Breast epithelium (tissue), 4 donors: Measurements from ENCODE around the gene CYP3A4. TPM values are rescaled to one million over a fixed set of nuclear protein-coding genes. Genes with fewer than 3 reads are reported as not detected.
"Not testable (repeated sequence)": the region's sequence is repeated elsewhere in the genome, so short reads cannot be mapped to it uniquely, and the experiment has no call there.

ENCODE experiments used
- DNase-seq, 2 donors: peaks; one replicate each; pipeline ENCODE4 v3.0.0-alpha.2; 2019; ENCODE audit warnings: low spot score in 2 of 2
- H3K27ac ChIP-seq, 2 donors: fragments of 200-600 bp; sonication (generic) in 1 of 2; one replicate each; pipeline ENCODE4 v1.5.1; 2016 to 2019; ENCODE audit warnings: mild to moderate bottlenecking in 1 of 2
- H3K27me3 ChIP-seq, 2 donors: fragments of 200-600 bp; sonication (generic) in 1 of 2; one replicate each; pipeline versions ENCODE4 v1.5.1 to v1.6.0; 2017 to 2019; ENCODE audit warnings: control low read depth in 1 of 2, mild to moderate bottlenecking in 1 of 2
- H3K36me3 ChIP-seq: fragments of 200-600 bp; one replicate; pipeline ENCODE4 v1.5.1; 2019
- H3K4me1 ChIP-seq, 2 donors: fragments of 200-600 bp; sonication (generic); one replicate each; pipeline ENCODE4 v1.5.1; 2016 to 2019; ENCODE audit warnings: control low read depth in 1 of 2
- H3K4me3 ChIP-seq, 3 donors: fragments of 200-600 bp; sonication (generic); 1 replicate in 2 of 3; 2 replicates in 1 of 3; pipeline ENCODE4 v1.5.1; 2016 to 2019; ENCODE audit warnings: mild to moderate bottlenecking in 3 of 3, moderate library complexity in 2 of 3
- H3K9me3 ChIP-seq, 2 donors: fragments of 200-600 bp; sonication (generic) in 1 of 2; one replicate each; pipeline ENCODE4 v1.5.1; 2016 to 2019; ENCODE audit warnings: control low read depth in 1 of 2
- CTCF ChIP-seq, 3 donors: fragments of 450-650 bp; IDR thresholded peaks; one replicate each; pipeline ENCODE4 v1.5.1; 2016 to 2017; ENCODE audit warnings: antibody characterized with exemption in 3 of 3, mild to moderate bottlenecking in 3 of 3, moderate library complexity in 3 of 3
- POLR2A ChIP-seq: fragments of 450-650 bp; IDR thresholded peaks from one replicate; pipeline ENCODE4 v1.6.1; 2016; ENCODE audit warnings: antibody characterized with exemption, mild to moderate bottlenecking, moderate library complexity
- POLR2AphosphoS5 ChIP-seq, 3 donors: sonication (generic); formaldehyde crosslinking; IDR thresholded peaks; one replicate each; pipeline ENCODE4 v1.6.1; 2017; ENCODE audit warnings: antibody characterized with exemption in 3 of 3
- intact Hi-C: fragments of 100-400 bp; cut with DNase I; formaldehyde crosslinking; loops from one replicate; pipeline ENCODE4 v1.15.1; 2023; ENCODE audit warnings: low total_unique reads
- total RNA-seq, 3 donors: library from RNA; depleted of rRNA; stranded (reverse); fragments of >200 nt; gene quantifications; one replicate each; pipeline ENCODE4 v1.1.0, GENCODE V29; 2016

Gene CYP3A4
- total RNA-seq, 3 donors from 2014 or later = 0.33 to 0.64 (median 0.59) TPM

- Histone ChIP-seq H3K27me3 (no peaks in the 10 kb centered on the region), H3K9me3 (peaks cover 0 to 4% of the 10 kb centered on the region in 2 donors), H3K36me3 (no peaks in the 10 kb centered on the region), H3K4me1 (no peaks in the 10 kb centered on the region), H3K27ac (no peak overlapping the region), H3K4me3 (no peak overlapping the region)
- intact Hi-C loops = no loop called here
- no peak for DNase-seq
- TF ChIP-seq CTCF (IDR thresholded peaks at IDR 0.05) = no peak
- TF ChIP-seq POLR2AphosphoS5 (IDR thresholded peaks at IDR 0.05) = no peak
- TF ChIP-seq POLR2A = no peak
Observed at GRCh38 chr7:99778880-99779279, 5.1 kb downstream of the CYP3A4 start.

GRCh38 chr7:99773395-99773794 is 10.6 kb downstream of the CYP3A4 start:
- DNase-seq, H3K4me1 ChIP-seq, H3K9me3 ChIP-seq, intact Hi-C loops, H3K4me3 ChIP-seq, H3K27me3 ChIP-seq, H3K27ac ChIP-seq, H3K36me3 ChIP-seq: not testable (repeated sequence)

- no peak overlapping the region for H3K4me3 ChIP-seq
- no peaks in the 10 kb centered on the region for H3K27me3 ChIP-seq
- intact Hi-C loops = no loop called here
- no peak for DNase-seq
- H3K9me3 ChIP-seq = peaks cover 0 to 4% of the 10 kb centered on the region in 2 donors
- H3K4me1 ChIP-seq = no peaks in the 10 kb centered on the region
- TF ChIP-seq POLR2A = no peak
- TF ChIP-seq CTCF (IDR thresholded peaks at IDR 0.05) = no peak
- TF ChIP-seq POLR2AphosphoS5 (IDR thresholded peaks at IDR 0.05) = no peak
- H3K27ac ChIP-seq = no peak overlapping the region
- H3K36me3 ChIP-seq = no peaks in the 10 kb centered on the region
Observed at GRCh38 chr7:99772565-99772964, 11.4 kb downstream of the CYP3A4 start.

- H3K4me3 ChIP-seq, H3K9me3 ChIP-seq, H3K36me3 ChIP-seq, H3K4me1 ChIP-seq, DNase-seq, H3K27ac ChIP-seq, H3K27me3 ChIP-seq: not testable (repeated sequence)
- intact Hi-C loops = loop anchor here (10.0 kb wide), 1 partner anchor 375 kb away; no protein-coding TSS in a partner anchor
Observed at GRCh38 chr7:99769494-99769893, 14.5 kb downstream of the CYP3A4 start.

- TF ChIP-seq POLR2AphosphoS5 (IDR thresholded peaks at IDR 0.05) = no peak
- no peak for TF ChIP-seq CTCF (IDR thresholded peaks at IDR 0.05)
- DNase-seq = no peak
- Histone ChIP-seq H3K4me3 (no peak overlapping the region), H3K36me3 (no peaks in the 10 kb centered on the region), H3K27me3 (no peaks in the 10 kb centered on the region), H3K4me1 (no peaks in the 10 kb centered on the region), H3K27ac (no peak overlapping the region), H3K9me3 (no peaks in the 10 kb centered on the region)
- intact Hi-C loops = loop anchor here (10.0 kb wide), 1 partner anchor 374 kb away; no protein-coding TSS in a partner anchor
Observed at GRCh38 chr7:99768471-99768870, 15.5 kb downstream of the CYP3A4 start.

- Histone ChIP-seq H3K9me3 (no peaks in the 10 kb centered on the region), H3K27me3 (no peaks in the 10 kb centered on the region), H3K27ac (no peak overlapping the region), H3K4me3 (no peak overlapping the region), H3K4me1 (no peaks in the 10 kb centered on the region), H3K36me3 (no peaks in the 10 kb centered on the region)
- intact Hi-C loops = loop anchor here (10.0 kb wide), 1 partner anchor 373 kb away; no protein-coding TSS in a partner anchor
- no peak for DNase-seq
- TF ChIP-seq POLR2AphosphoS5 (IDR thresholded peaks at IDR 0.05) = no peak
- TF ChIP-seq POLR2A = no peak
- no peak for TF ChIP-seq CTCF (IDR thresholded peaks at IDR 0.05)
Observed at GRCh38 chr7:99767662-99768061, 16.3 kb downstream of the CYP3A4 start.
